NCI-H1048 (cell line): Measurements from ENCODE around the gene ZDHHC18.
"Not testable (repeated sequence)": the region's sequence is repeated elsewhere in the genome, so short reads cannot be mapped to it uniquely, and the experiment has no call there.

Source experiments
- DNase-seq: peaks from one replicate; lab custom pipeline; 2025; lab: John Stamatoyannopoulos, UW

Gene ZDHHC18

DNA sequence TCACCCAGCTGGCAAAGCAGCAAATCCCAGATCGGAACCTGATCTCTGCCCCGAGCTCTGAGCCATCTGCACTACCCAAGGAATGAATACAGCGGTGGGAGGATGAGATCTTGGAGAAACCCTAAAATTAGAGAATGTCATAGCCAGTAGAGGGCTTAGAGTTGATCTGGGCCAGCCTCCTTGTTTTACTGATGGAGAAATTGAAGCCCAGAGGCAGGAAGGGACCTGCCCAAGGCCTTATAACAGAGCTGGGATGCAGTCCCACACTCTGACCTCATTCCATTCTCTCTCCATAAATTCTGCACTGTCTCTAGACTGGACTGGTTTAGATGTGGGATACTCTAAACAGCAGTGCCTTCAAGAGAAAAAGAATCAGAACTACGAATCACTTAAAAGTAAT lies 31.7 kb downstream of the ZDHHC18 start:
- DNase-seq: no peak

DNA sequence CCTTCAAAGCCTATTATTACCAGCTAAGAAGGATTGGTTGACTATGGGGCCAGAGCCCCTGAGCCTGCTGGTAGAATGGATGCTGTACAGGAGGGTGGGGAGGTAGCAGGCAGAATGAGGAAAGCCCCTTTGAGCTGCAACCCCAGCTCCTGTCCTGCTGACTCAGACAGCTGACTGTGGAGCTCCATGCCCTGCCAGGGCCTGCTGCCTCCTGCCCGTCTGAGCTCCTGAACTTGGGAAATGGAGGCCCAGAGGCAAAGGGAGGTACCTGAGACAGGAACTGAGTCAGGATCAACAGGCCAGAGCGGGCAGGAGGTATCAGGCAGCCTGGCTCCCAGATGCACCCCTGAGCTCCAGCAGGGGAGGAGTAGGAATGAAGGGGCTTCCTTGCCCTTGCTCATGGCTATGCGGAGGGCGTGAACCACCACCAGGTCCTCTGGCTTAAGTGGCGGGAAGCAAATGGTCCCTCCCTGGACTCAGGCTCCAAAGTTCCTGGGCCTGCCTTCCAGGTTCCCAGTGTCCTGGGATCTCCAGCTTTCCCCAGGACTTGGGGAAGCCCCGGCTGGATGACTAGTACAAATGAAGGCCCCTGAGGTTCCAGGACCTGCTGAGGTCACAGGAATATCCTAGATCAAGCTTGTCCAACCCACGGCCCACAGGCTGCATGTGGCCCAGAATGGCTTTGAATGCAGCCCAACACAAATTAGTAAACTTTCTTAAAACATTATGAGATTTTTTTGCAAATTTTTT lies 32.6 kb downstream of the ZDHHC18 start:
- no peak for DNase-seq

DNA sequence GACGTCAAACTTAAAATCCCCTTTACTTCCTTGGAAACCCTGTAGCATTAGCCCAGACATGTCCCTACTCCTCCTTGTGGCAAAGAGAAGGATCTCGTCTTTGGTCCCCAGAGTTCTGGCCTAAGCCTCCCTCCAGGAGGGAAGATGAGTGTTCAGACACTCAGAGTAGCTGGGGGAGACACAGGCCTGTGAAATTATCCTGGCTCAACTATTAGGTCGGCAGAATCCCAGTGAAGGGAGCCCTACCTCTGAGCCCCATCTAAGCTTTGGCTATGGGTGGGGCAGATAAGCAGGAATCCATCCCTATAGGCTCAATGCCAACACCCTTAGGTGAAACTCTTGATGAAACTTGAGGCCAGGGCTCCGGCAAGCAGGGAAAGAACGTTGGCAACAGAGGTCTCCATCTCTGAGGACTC lies 34.8 kb downstream of the ZDHHC18 start:
- no peak for DNase-seq

DNA sequence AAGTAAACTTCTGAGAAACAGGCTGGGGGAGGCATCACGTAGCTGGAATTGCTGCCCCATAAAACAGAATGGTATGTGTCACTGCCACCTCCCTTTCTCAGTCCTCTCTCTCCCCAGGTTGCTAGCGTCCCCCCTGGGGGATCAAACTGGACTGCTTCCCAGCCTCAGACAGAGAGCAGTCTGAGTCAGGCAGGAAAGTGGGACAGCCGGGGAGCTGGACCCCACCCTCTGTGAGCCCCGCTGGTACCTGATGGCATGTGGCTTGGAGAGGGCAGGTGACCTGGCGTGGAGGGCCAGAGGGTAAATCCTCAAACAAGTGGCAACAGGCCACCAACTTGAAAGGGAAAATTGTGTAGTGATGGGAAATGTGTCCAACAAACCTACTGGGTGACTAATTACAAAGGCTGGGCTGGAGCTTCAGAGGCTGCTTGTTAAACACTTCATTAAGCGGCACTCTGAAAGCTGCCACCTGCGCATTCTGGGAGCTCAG lies 35.4 kb downstream of the ZDHHC18 start:
- DNase-seq: no peak

DNA sequence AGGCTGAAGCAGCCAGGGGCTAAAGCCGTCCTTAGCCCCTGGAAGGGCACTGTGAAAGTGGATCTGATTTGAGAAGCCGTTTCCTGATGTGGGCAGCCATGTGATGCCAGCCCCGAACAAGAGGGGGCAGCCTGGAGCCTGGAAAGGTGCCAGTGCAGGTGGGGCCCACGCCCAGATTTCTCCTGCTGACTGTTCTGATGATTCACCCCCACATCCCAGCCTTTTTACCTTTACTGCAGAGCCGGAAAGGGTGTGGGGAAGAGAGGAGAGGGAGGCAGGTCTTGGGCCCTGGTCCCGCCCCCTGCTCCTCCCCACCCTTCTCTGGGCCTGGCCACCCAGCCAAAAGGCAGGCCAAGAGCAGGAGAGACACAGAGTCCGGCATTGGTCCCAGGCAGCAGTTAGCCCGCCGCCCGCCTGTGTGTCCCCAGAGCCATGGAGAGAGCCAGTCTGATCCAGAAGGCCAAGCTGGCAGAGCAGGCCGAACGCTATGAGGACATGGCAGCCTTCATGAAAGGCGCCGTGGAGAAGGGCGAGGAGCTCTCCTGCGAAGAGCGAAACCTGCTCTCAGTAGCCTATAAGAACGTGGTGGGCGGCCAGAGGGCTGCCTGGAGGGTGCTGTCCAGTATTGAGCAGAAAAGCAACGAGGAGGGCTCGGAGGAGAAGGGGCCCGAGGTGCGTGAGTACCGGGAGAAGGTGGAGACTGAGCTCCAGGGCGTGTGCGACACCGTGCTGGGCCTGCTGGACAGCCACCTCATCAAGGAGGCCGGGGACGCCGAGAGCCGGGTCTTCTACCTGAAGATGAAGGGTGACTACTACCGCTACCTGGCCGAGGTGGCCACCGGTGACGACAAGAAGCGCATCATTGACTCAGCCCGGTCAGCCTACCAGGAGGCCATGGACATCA lies 36.5 kb downstream of the ZDHHC18 start, which contains the start of gene SFN:
SFN (plus strand) TSS at position 369 of the 904 bp plus-strand sequence; CDS start at position 433, 64 bp downstream.
- DNase-seq: peak; percentile 71

DNA sequence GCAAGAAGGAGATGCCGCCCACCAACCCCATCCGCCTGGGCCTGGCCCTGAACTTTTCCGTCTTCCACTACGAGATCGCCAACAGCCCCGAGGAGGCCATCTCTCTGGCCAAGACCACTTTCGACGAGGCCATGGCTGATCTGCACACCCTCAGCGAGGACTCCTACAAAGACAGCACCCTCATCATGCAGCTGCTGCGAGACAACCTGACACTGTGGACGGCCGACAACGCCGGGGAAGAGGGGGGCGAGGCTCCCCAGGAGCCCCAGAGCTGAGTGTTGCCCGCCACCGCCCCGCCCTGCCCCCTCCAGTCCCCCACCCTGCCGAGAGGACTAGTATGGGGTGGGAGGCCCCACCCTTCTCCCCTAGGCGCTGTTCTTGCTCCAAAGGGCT lies 37.2 kb downstream of the ZDHHC18 start:
- DNase-seq: no peak

DNA sequence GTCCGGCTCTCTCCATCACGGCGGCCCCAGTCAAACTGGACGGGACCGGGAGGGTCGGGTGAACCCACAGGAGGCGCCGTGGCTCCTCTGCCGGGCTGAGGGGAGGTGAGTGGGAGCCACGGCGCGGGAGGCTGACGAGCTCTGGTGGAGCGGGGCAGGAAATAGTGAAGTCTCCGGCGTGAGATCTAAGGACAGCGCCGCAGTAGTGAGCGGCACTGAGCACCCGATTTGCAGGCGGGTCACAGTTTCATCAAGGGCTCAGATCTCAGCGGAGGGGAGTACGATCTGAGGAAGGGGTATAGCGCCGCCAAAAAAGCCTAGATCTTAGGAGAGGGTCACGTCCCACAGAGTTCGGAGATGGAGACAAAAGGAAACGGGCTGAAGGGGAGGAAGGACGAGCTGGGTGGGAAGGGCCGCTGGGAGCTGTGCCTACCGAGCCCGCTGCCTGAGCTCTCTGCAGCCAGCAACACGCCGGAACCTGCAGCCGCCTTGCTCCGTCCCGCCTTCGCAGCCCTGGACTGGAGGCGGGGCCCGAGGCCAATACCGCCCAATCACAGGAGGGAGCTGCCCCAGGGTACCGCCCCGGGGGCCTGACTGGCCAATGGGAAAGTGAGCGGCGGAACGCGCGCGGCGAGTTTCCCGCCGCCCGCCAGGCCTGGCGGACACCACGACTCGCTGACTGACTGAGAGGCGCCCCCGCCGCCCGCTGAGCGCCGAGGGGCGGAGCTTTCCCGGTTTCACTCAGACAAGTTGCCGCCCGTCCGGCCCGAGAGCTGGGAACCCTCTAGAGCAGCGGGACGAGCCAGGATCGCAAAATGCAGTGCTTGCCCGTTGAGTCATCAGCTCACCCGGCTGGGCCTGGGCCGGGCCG lies 38.4 kb downstream of the ZDHHC18 start:
- peak; percentile 89 for DNase-seq

DNA sequence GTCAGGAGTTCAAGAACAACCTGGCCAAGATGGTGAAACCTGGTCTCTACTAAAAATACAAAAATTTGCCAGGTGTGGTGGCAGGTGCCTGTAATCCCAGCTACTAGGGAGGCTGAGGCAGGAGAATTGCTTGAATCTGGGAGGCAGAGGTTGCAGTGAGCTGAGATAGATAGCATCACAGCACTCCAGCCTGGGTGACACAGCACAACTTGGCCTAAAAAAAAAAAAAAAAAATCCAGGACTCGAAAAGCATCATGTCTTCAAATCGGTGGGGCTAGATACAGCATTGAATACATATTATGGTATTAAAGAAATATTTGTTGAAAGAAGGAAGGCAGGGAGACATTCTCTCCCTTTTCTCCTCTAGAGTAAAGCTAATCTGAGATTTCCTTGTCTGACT lies 46.6 kb downstream of the ZDHHC18 start:
- not testable (repeated sequence) for DNase-seq

DNA sequence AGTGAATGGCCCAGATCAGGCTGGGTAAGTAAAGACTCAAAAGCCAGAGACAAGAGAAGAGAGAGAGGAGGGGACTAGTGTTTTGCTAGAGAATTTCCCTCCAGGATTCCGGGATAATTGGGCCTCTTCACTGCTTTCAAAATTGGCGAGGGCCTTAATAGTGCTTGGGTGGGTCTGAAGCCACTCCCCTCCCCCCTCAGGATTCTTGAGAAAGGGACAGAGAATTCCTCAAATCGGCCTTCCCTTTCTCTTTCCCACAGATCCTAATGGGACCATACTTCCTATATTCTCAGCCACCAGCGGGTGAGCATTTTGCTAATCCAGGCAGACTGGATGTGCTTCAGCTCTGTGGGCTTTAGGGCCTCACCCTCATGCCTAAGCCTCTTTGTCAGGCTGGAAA lies 48.4 kb downstream of the ZDHHC18 start:
- DNase-seq: no peak

DNA sequence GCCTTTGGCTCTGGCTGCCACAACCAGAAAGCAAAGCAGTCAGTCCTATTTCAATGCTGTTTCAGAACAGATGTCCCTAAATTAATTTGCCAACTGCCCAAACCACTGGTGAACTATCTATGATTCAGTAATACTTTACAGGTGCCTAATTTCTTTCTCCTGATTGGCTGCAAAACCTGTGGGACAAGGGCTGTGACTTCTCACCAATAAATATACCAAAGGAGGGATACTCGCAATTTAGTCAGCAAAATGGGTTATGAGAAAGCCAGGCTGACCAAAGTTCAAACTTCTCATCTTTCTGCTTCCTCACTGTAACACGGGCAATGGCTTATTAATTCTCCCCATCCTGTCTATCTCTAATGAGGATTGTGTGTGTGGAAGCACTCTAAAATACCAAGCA lies 50.8 kb downstream of the ZDHHC18 start:
- DNase-seq: no peak

DNA sequence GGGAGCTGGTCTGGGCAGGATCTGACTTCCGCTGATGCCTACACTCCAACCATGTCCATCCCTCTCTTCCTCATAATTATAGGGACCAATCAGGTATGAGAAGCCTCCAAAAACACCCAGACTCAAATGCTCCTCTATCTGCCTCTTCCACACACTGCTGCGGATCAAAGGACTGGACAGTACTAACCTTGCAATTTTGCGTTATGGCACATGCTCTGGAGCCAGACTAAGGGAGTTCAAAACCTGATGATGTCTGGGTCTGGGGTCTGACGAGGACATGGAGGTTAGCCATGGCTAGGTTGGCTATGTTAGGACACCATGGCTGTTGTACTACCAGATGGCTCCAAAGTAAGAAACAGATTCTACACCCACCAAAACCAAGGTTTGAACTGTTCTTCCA lies 53.3 kb downstream of the ZDHHC18 start:
- DNase-seq: no peak

DNA sequence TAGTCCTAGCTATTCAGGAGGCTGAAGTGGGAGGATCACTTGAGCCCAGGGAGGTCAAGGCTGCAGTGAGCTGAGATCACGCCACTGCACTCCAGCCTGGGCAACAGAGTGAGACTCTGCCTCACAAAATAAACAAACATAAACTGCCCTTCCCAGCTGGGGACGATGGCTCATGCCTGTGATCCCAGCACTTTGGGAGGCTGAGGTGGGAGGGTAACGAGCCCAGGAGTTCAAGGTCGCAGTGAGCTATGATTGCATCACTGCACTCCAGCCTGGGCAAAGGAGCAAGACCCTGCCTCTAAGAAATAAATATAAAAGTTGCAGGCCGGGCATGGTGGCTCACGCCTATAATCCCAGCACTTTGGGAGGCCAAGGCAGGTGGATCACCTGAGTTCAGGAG lies 55.1 kb downstream of the ZDHHC18 start:
- DNase-seq: not testable (repeated sequence)

DNA sequence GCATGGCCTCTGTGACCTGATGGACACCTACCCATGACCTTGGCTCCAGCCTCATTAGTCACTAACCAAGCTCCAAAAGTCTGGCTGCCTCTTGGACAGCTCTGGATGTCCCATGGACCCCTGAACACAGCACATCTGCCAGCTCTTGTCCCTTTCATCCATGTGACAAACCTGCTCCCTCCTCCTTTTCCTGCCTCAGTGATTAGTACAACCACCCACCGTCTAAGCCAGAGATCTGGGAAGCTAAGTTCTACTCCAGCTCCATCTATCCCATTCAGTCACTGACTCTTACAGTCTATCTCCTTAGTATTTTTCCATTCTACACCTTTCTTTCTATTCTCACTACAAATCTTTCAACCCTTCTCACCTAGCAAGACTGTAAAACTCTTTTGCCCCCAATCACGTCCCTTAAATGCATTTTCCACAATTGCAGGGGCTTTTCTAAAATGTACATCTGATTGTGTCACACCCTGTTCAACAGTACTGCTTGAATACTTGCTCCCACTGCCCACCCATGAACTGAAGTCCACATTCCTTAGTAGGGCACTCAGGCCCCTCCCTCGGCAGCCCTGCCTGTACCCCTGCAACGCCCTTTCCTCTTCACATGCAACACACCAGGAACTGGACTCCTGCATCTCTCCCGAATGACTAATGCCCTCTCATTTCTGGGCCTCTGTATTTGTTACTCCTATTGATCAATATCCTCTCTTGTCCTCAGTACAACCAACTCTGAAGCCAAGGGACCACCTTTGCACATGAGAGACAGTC lies 56.4 kb downstream of the ZDHHC18 start:
- DNase-seq: no peak

DNA sequence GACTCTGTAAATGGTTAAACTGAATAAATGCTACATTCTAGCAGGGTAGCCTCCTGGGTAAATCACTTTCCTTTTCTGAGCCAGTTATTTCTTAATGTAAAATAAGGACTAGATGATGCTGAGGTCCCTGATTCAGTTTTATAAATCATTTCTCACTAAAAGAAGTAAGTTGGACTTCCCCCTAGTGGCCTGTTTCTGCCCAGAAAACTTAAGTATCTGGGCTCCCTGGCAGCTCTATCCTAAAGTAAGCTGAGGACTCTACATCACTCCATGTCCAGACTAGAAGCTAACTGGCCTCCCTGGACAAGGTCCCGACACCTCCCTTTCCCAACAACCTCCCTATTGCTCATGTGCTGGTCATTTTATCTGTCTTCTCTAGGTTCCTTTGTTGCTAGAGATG lies 60.6 kb downstream of the ZDHHC18 start:
- no peak for DNase-seq

DNA sequence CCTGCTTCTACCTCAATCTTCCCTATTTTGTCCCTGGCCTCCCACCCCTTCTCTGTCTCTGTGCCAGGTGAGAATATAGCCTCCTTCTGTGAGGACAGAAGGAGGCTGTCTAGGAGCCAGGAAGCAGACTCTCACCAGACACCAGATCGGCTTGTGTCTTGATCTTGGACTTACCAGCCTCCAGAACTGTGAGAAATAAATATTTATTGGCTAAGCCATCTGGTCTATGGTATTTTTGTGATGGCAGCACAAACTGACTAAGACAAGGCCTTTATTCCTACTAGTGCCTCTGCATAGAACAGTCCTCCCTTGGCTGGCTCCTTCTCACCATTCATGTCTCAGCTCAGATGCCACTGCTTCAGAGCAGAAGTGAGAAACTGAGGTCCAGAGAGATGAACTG lies 61.7 kb downstream of the ZDHHC18 start:
- DNase-seq: no peak

DNA sequence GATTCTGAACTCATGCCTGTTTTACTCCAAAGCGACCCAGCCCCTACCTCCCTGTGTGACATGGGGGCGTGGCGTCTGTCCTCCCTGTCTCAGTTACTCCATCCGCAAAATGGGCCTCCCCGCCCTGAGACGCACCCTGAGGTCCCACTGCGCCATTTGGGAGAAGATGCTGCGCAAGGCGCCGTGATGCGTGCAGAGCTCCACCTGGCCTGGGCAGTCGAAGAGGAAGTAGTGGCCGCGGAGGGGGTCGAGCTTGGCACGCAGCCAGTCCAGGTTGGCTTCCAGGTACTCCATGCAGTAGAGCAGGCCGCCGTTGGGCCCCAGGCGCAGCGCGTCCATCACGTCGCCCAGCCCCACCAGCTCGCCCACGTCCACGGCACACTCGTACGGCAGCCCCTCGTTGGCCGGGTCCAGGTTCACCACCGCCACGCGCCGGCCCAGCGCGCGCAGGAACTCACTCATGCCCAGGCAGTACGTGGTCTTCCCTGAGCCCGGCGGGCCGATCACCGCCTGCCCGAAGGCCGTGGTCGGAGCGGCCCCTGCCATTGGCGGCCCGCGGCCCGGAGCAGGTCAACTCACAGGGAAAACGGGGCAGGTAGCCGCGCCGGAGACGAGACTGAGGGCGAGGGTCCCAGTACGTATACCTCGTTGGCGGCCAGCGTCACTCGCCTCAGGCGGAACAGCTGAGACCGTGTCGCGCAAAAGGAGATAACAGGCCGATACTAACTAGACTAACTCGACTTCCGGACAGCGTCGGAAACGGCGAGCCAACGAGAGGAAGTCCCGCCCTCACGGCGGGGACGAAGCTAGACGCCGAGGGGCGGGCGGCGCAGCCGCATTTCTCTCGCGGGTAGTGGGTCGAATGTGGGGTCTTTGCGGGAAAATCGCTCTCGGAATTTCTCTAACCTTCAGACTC lies 63.3 kb downstream of the ZDHHC18 start, which contains the start of gene GPN2:
GPN2 (minus strand) TSS at position 733 of the 916 bp plus-strand sequence; CDS start at position 546, 187 bp downstream.
- peak; percentile 66 for DNase-seq

DNA sequence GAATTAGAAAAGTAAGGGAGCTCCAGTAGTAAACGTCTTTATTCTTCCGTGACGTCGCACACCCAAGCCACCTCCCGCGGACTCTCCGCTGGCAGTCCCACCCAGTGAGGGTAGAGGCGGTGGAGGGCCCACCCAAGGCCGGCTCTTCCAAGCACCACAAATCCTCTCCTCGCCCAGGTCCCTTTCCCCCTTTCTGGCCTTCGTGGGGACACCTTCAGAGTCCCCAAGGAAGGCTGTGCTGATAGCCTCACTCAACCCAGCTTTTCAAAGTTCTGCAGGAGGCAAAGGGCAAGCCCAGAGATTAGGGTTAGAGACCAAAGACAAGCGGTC lies 63.9 kb downstream of the ZDHHC18 start:
- no peak for DNase-seq

DNA sequence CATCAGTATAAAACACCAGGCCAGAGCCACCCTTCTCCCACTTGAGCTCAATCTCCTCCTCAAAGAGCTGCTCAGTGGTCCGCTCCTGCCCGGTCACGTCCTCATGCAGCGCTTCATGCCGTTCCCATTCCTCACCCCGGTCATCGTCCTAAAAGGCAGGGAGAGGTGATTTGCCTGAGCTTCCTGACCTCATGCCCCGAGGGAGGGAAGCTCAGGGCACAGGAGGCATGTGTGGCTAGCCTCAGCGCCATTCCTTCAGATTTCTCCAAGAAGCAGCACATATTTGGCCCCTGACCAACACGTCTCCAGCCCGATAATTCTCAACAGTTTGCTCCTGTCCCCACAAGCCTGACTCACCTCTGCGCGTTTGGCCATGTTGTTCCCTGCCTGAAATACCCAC lies 67.8 kb downstream of the ZDHHC18 start:
- DNase-seq: no peak

DNA sequence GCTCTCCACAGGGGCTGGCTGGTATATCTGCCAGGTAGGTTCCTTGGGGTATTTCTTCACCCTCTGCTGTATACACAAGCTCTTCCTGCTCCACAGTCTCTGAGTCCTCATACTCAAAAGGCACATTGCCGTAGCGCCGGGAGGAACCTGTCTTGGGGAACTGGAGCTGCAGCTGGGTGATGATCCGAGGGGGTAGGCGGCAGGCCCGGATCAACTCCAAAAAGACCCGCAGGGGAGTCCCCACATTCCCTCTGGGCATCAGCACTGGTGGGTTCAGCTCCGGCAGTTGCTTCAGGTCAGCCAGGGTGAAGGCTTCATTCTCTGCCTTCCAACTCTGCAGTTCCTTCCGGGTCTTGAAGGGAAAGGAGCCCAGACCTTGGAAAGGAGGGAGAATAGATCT lies 70.9 kb downstream of the ZDHHC18 start:
- DNase-seq: no peak
